ENCODE data around the gene ARHGAP9. TPM values are rescaled to one million over a fixed set of nuclear protein-coding genes. Genes with fewer than 3 reads are reported as not detected.
"Not testable (repeated sequence)": the region's sequence is repeated elsewhere in the genome, so short reads cannot be mapped to it uniquely, and the experiment has no call there.

ARHGAP9 gene
- total RNA-seq, 1 donor from 2014 or later, result 105 TPM

DNA sequence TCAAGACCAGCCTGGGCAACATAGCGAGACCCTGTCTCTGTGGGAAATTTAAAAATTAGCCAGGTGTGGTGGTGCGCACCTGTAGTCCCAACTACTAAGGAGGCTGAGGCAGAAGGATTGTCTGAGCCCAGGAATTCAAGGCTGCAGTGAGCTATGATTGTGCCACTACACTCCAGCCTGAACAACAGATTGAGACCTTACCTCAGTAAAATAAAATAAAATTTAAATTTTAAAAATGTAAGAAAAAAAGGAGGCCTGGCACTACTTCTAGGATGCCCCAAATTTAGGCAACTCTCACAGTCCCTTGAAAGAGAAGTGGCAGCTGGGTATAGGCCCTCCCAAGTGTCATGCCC lies 25.5 kb downstream of the ARHGAP9 start:
- intact Hi-C loops (cut with micrococcal nuclease), result no loop called here
- no peak overlapping the region for H3K27ac Mint-ChIP-seq
- H3K9me3 Mint-ChIP-seq, result no peaks in the 10 kb centered on the region
- H3K27me3 Mint-ChIP-seq (ENCODE audit: low read depth), result no peaks in the 10 kb centered on the region
- no peaks in the 10 kb centered on the region for H3K36me3 Mint-ChIP-seq (ENCODE audit: low read depth)
- no peak overlapping the region for H3K4me3 Mint-ChIP-seq (ENCODE audit: low read depth)
- no peak for DNase-seq (ENCODE audit: low spot score)
- H3K4me1 Mint-ChIP-seq (ENCODE audit: low read depth), result peaks cover 35% of the 10 kb centered on the region

- H3K4me1 Mint-ChIP-seq (ENCODE audit: low read depth), result peaks cover 30% of the 10 kb centered on the region
- no peaks in the 10 kb centered on the region for H3K9me3 Mint-ChIP-seq
- intact Hi-C loops (cut with micrococcal nuclease), result loop anchor here (2.0 kb wide), 2 partner anchors 22 to 144 kb away; partner anchors contain the start of gene R3HDM2
- no peaks in the 10 kb centered on the region for H3K36me3 Mint-ChIP-seq (ENCODE audit: low read depth)
- H3K4me3 Mint-ChIP-seq (ENCODE audit: low read depth), result no peak overlapping the region
- DNase-seq (ENCODE audit: low spot score), result peak; percentile 44
- H3K27ac Mint-ChIP-seq, result peak overlapping the region; percentile 67
- no peaks in the 10 kb centered on the region for H3K27me3 Mint-ChIP-seq (ENCODE audit: low read depth)
Measured at GRCh38 chr12:57452937-57453509, 26.6 kb downstream of the ARHGAP9 start.

GRCh38 chr12:57452181-57452936 lies 27.3 kb downstream of the ARHGAP9 start:
- Mint-ChIP-seq H3K9me3 (no peaks in the 10 kb centered on the region), H3K27me3 (ENCODE audit: low read depth) (no peaks in the 10 kb centered on the region), H3K4me1 (ENCODE audit: low read depth) (peaks cover 28% of the 10 kb centered on the region), H3K36me3 (ENCODE audit: low read depth) (no peaks in the 10 kb centered on the region), H3K27ac (peak overlapping the region; percentile 67), H3K4me3 (ENCODE audit: low read depth) (peak overlapping the region; percentile 28)
- intact Hi-C loops (cut with micrococcal nuclease), result loop anchor here (2.0 kb wide), 2 partner anchors 22 to 144 kb away; partner anchors contain the start of gene R3HDM2
- no peak for DNase-seq (ENCODE audit: low spot score)

DNA sequence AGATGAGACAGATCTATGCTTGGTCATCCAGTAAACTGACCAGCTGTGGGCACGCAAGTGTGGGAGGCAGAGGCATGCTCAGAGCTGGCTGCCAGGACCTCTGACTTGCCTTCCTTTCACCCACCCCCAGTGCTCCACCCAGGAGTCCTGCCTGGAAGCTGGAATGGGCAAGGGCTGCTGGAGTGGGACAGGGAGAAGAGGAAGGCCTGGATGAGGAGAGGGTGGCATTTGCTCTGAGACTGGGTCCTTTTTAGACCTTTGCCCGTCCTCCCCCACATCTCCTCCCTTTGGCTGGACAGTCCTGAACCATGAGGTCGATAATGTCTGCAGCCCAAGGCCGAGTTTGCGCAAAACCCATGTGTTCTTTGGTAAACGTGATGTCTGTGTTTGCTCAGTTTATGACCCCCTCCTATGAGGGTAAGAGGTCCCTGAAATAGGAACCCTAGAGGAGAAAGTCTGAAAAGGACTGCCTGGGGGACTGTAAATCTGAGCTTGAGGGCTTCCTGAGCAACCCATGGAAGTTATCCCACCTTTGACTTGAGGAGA lies 28.4 kb downstream of the ARHGAP9 start:
- no peaks in the 10 kb centered on the region for H3K27me3 Mint-ChIP-seq (ENCODE audit: low read depth)
- peak overlapping the region; percentile 8 for H3K27ac Mint-ChIP-seq
- intact Hi-C loops (cut with micrococcal nuclease), result no loop called here
- DNase-seq (ENCODE audit: low spot score), result no peak
- H3K4me1 Mint-ChIP-seq (ENCODE audit: low read depth), result peaks cover 31% of the 10 kb centered on the region
- H3K9me3 Mint-ChIP-seq, result no peaks in the 10 kb centered on the region
- no peaks in the 10 kb centered on the region for H3K36me3 Mint-ChIP-seq (ENCODE audit: low read depth)
- H3K4me3 Mint-ChIP-seq (ENCODE audit: low read depth), result no peak overlapping the region

DNA sequence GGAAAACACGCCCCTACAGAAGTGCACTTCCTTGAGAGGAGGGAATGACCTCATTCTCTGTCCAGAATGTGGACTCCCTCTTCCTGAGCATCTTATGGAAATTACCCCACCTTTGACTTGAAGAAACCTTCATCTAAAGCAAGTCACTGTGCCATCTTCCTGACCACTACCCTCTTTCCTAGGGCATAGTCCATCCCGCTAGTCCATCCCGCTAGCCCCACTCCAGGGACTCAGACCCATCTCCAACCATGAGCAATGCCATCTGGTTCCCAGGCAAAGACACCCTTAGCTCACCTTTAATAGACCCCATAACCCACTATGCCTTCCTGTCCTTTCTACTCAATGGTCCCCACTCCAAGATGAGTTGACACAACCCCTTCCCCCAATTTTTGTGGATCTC lies 29.6 kb downstream of the ARHGAP9 start:
- no peak for DNase-seq (ENCODE audit: low spot score)
- no peak overlapping the region for H3K27ac Mint-ChIP-seq
- no peaks in the 10 kb centered on the region for H3K9me3 Mint-ChIP-seq
- peaks cover 26% of the 10 kb centered on the region for H3K4me1 Mint-ChIP-seq (ENCODE audit: low read depth)
- intact Hi-C loops (cut with micrococcal nuclease), result no loop called here
- no peak overlapping the region for H3K4me3 Mint-ChIP-seq (ENCODE audit: low read depth)
- H3K27me3 Mint-ChIP-seq (ENCODE audit: low read depth), result no peaks in the 10 kb centered on the region
- H3K36me3 Mint-ChIP-seq (ENCODE audit: low read depth), result no peaks in the 10 kb centered on the region

DNA sequence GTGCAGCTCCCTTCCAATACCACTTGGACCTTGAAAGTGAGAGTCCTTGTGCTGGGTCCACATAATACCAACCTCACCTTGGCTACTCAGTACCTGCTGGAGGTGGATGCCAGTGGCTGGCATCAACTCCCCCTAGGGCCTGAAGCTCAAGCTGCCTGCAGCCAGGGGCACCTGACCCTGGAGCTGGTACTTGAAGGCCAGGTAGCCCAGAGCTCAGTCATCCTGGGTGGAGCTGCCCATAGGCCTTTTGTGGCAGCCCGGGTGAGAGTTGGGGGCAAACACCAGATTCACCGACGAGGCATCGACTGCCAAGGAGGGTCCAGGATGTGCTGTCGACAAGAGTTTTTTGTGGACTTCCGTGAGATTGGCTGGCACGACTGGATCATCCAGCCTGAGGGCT lies 30.3 kb downstream of the ARHGAP9 start:
- intact Hi-C loops (cut with micrococcal nuclease), result no loop called here
- Mint-ChIP-seq H3K4me1 (ENCODE audit: low read depth) (peaks cover 28% of the 10 kb centered on the region), H3K36me3 (ENCODE audit: low read depth) (no peaks in the 10 kb centered on the region), H3K27me3 (ENCODE audit: low read depth) (no peaks in the 10 kb centered on the region), H3K27ac (no peak overlapping the region), H3K9me3 (no peaks in the 10 kb centered on the region), H3K4me3 (ENCODE audit: low read depth) (no peak overlapping the region)
- DNase-seq (ENCODE audit: low spot score), result no peak

- no peaks in the 10 kb centered on the region for H3K27me3 Mint-ChIP-seq (ENCODE audit: low read depth)
- no peak overlapping the region for H3K4me3 Mint-ChIP-seq (ENCODE audit: low read depth)
- DNase-seq (ENCODE audit: low spot score), result no peak
- intact Hi-C loops (cut with micrococcal nuclease), result no loop called here
- no peaks in the 10 kb centered on the region for H3K36me3 Mint-ChIP-seq (ENCODE audit: low read depth)
- peaks cover 28% of the 10 kb centered on the region for H3K4me1 Mint-ChIP-seq (ENCODE audit: low read depth)
- no peak overlapping the region for H3K27ac Mint-ChIP-seq
- no peaks in the 10 kb centered on the region for H3K9me3 Mint-ChIP-seq
Measured at GRCh38 chr12:57448669-57449068, 31.0 kb downstream of the ARHGAP9 start.

DNA sequence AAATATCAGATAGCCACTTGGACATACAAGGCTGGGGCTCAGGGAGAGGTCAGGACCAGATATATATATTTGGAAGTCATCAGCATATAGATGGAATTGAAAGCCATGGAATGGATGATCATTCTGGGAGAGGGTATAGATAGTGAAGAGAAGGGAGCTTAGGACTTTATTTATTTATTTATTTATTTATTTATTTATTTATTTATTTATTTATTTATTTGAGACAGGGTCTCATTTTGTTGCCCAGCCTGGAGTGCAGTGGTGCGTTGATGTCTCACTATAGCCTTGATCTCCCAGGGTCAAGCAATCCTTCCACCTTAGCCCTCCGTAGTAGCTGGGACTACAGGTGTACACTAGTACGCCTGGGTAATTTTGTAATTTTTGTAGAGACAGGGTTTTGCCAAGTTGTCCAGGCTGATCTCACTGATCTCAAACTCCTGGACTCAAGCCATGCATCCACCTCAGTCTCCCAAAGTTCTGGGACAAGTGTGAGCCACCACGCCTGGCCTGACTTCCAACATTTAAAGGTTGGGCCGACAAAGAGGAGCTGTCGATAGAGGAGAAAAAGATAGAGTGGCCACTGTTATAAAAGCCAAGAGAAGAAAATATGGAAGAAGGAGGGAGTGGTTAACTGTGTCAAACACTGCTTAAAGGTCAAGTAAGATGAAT lies 33.2 kb downstream of the ARHGAP9 start:
- H3K4me3 Mint-ChIP-seq (ENCODE audit: low read depth), result no peak overlapping the region
- H3K9me3 Mint-ChIP-seq, result peaks cover 7% of the 10 kb centered on the region
- DNase-seq (ENCODE audit: low spot score), result no peak
- H3K36me3 Mint-ChIP-seq (ENCODE audit: low read depth), result peaks cover 3% of the 10 kb centered on the region
- H3K27me3 Mint-ChIP-seq (ENCODE audit: low read depth), result peaks cover 2% of the 10 kb centered on the region
- intact Hi-C loops (cut with micrococcal nuclease), result no loop called here
- H3K4me1 Mint-ChIP-seq (ENCODE audit: low read depth), result peaks cover 20% of the 10 kb centered on the region
- H3K27ac Mint-ChIP-seq, result no peak overlapping the region

- peaks cover 7% of the 10 kb centered on the region for H3K9me3 Mint-ChIP-seq
- H3K4me3 Mint-ChIP-seq (ENCODE audit: low read depth), result no peak overlapping the region
- H3K27me3 Mint-ChIP-seq (ENCODE audit: low read depth), result peaks cover 7% of the 10 kb centered on the region
- peaks cover 11% of the 10 kb centered on the region for H3K4me1 Mint-ChIP-seq (ENCODE audit: low read depth)
- no peak for DNase-seq (ENCODE audit: low spot score)
- peaks cover 3% of the 10 kb centered on the region for H3K36me3 Mint-ChIP-seq (ENCODE audit: low read depth)
- H3K27ac Mint-ChIP-seq, result peak overlapping the region; percentile 9
- intact Hi-C loops (cut with micrococcal nuclease), result no loop called here
Measured at GRCh38 chr12:57444744-57445143, 34.9 kb downstream of the ARHGAP9 start.

DNA sequence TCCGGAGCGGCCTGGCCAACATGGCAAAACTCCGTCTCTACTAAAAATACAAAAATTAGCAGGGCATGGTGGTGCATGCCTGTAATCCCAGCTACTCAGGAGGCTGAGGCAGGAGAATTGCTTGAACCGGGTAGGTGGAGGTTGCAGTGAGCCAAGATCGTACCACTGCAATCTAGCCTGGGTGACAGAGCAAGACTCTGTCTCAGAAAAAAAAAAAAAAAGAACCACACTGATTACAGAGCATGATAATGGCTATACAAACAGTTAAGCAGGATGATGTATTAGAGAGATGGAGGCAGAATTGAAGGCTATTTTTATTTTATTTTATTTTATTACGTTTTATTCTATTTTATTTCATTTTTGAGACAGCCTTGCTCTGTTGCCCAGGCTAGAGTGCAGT lies 35.3 kb downstream of the ARHGAP9 start:
- DNase-seq (ENCODE audit: low spot score); intact Hi-C loops (cut with micrococcal nuclease); H3K36me3 Mint-ChIP-seq (ENCODE audit: low read depth); H3K4me3 Mint-ChIP-seq (ENCODE audit: low read depth); H3K27me3 Mint-ChIP-seq (ENCODE audit: low read depth); H3K9me3 Mint-ChIP-seq: not testable (repeated sequence)
- Mint-ChIP-seq H3K4me1 (ENCODE audit: low read depth) (peaks cover 11% of the 10 kb centered on the region), H3K27ac (peak overlapping the region; percentile 52)

- H3K27ac Mint-ChIP-seq, result no peak overlapping the region
- H3K27me3 Mint-ChIP-seq (ENCODE audit: low read depth), result peaks cover 9% of the 10 kb centered on the region
- no peak overlapping the region for H3K4me3 Mint-ChIP-seq (ENCODE audit: low read depth)
- H3K36me3 Mint-ChIP-seq (ENCODE audit: low read depth), result peaks cover 3% of the 10 kb centered on the region
- H3K9me3 Mint-ChIP-seq, result peaks cover 7% of the 10 kb centered on the region
- intact Hi-C loops (cut with micrococcal nuclease), result no loop called here
- DNase-seq (ENCODE audit: low spot score), result no peak
- H3K4me1 Mint-ChIP-seq (ENCODE audit: low read depth), result peaks cover 11% of the 10 kb centered on the region
Measured at GRCh38 chr12:57441846-57442427, 37.7 kb downstream of the ARHGAP9 start.

GRCh38 chr12:57441393-57441792 lies 38.3 kb downstream of the ARHGAP9 start:
- H3K27me3 Mint-ChIP-seq (ENCODE audit: low read depth); H3K27ac Mint-ChIP-seq; H3K36me3 Mint-ChIP-seq (ENCODE audit: low read depth); H3K9me3 Mint-ChIP-seq; intact Hi-C loops (cut with micrococcal nuclease); H3K4me3 Mint-ChIP-seq (ENCODE audit: low read depth); H3K4me1 Mint-ChIP-seq (ENCODE audit: low read depth); DNase-seq (ENCODE audit: low spot score): not testable (repeated sequence)
